Neuronal stem cell (in vitro differentiated cells): Measurements from ENCODE around the gene MRGPRF.
A peak's percentile ranks its signal among the peaks of the same experiment; 100 is the strongest.

ENCODE experiments used
- DNase-seq: peaks from one replicate; pipeline ENCODE4 v3.0.0-alpha.2; 2013; ENCODE audit warnings: low spot score
- H2AFZ ChIP-seq: one replicate; pipeline ENCODE4 v1.6.1; 2013; ENCODE audit warnings: mild to moderate bottlenecking, low read length, inconsistent platforms
- H2AK5ac ChIP-seq: 2 replicates; pipeline ENCODE4 v1.6.1; 2013; ENCODE audit warnings: low read depth, mild to moderate bottlenecking, inconsistent platforms, low read length, moderate library complexity, mixed read lengths
- H2BK120ac ChIP-seq: 2 replicates; pipeline ENCODE4 v1.6.1; 2013; ENCODE audit warnings: low read depth, mild to moderate bottlenecking, inconsistent platforms, low read length, moderate library complexity, mixed read lengths
- H2BK12ac ChIP-seq: one replicate; pipeline ENCODE4 v1.6.1; 2013; ENCODE audit warnings: low read length, inconsistent platforms
- H2BK15ac ChIP-seq: 2 replicates; pipeline ENCODE4 v1.6.1; 2013; ENCODE audit warnings: mild to moderate bottlenecking, low read length, inconsistent platforms, mixed read lengths
- H2BK5ac ChIP-seq: one replicate; pipeline ENCODE4 v1.6.1; 2013; ENCODE audit warnings: inconsistent platforms, mild to moderate bottlenecking, low read length, moderate library complexity
- H3K14ac ChIP-seq: one replicate; pipeline ENCODE4 v1.6.1; 2013; ENCODE audit warnings: low read length, inconsistent platforms
- H3K18ac ChIP-seq: 2 replicates; pipeline ENCODE4 v1.6.1; 2013; ENCODE audit warnings: low read length, inconsistent platforms
- H3K23ac ChIP-seq: 2 replicates; pipeline ENCODE4 v1.6.1; 2013; ENCODE audit warnings: low read depth, mild to moderate bottlenecking, mixed read lengths, low read length, inconsistent platforms; ENCODE audit not compliant: poor library complexity
- H3K27ac ChIP-seq: replicated peaks from 3 replicates; pipeline ENCODE4 v1.5.1; 2013; ENCODE audit warnings: low read length, inconsistent platforms
- H3K27me3 ChIP-seq, 3 experiments: 2 replicates each; pipeline ENCODE4 v1.6.1; 2013; ENCODE audit warnings: low read length in 3 of 3, mild to moderate bottlenecking in 2 of 3, inconsistent platforms in 1 of 3, low read depth in 1 of 3, mixed read lengths in 1 of 3, moderate library complexity in 1 of 3; ENCODE audit not compliant: control insufficient read depth in 3 of 3, insufficient read depth in 3 of 3
- H3K36me3 ChIP-seq, 2 donors: replicated peaks in 1 of 2; 2 replicates each; pipeline ENCODE4 v1.6.1; 2013; ENCODE audit warnings: low read length in 2 of 2; ENCODE audit not compliant: control insufficient read depth in 2 of 2, insufficient read depth in 2 of 2
- H3K4ac ChIP-seq: 2 replicates; pipeline ENCODE4 v1.6.1; 2013; ENCODE audit warnings: inconsistent platforms, mild to moderate bottlenecking, low read length, moderate library complexity
- H3K4me1 ChIP-seq, 2 donors: 1 replicate in 1 of 2; 2 replicates in 1 of 2; pipeline ENCODE4 v1.6.1; 2013; ENCODE audit warnings: low read length in 2 of 2, low read depth in 1 of 2; ENCODE audit not compliant: control insufficient read depth in 2 of 2, insufficient read depth in 1 of 2
- H3K4me2 ChIP-seq: one replicate; pipeline ENCODE4 v1.6.1; 2013; ENCODE audit warnings: mild to moderate bottlenecking, low read length, inconsistent platforms; ENCODE audit not compliant: insufficient read depth, poor library complexity, severe bottlenecking
- H3K4me3 ChIP-seq, 2 donors: 2 replicates each; pipeline ENCODE4 v1.5.1; 2013; ENCODE audit warnings: low read length in 2 of 2, mild to moderate bottlenecking in 2 of 2, inconsistent platforms in 1 of 2, moderate library complexity in 1 of 2
- H3K79me1 ChIP-seq: one replicate; pipeline ENCODE4 v1.6.1; 2013; ENCODE audit warnings: low read depth, mild to moderate bottlenecking, inconsistent platforms, low read length, moderate library complexity
- H3K9ac ChIP-seq: one replicate; pipeline ENCODE4 v1.6.1; 2013; ENCODE audit warnings: mild to moderate bottlenecking, low read depth, low read length, inconsistent platforms; ENCODE audit not compliant: poor library complexity
- H3K9me3 ChIP-seq, 2 donors: replicated peaks in 1 of 2; 2 replicates each; pipeline versions ENCODE3 to v1.6.1; 2013; ENCODE audit warnings: low read length in 2 of 2, mild to moderate bottlenecking in 2 of 2, inconsistent platforms in 1 of 2, low read depth in 1 of 2, mixed read lengths in 1 of 2, moderate library complexity in 1 of 2; ENCODE audit not compliant: control insufficient read depth in 2 of 2, insufficient read depth in 1 of 2
- H4K8ac ChIP-seq: one replicate; pipeline ENCODE4 v1.6.1; 2013; ENCODE audit warnings: low read depth, mild to moderate bottlenecking, inconsistent platforms, low read length, moderate library complexity
- H4K91ac ChIP-seq: one replicate; pipeline ENCODE4 v1.6.1; 2013; ENCODE audit warnings: low read length, low read depth, mild to moderate bottlenecking, inconsistent platforms; ENCODE audit not compliant: poor library complexity
- WGBS, 2 donors: extraction: QIAGEN DNeasy Blood & Tissue Kit; methylation state at CpG; one replicate each; pipeline ENCODE4 v1.1.7; 2013; ENCODE audit warnings: missing lambda C conversion rate in 2 of 2, mixed read lengths in 1 of 2; ENCODE audit not compliant: insufficient read length in 2 of 2, insufficient replicate concordance in 1 of 2; ENCODE audit errors: extremely low coverage in 2 of 2; 5-methylcytosine and 5-hydroxymethylcytosine counted together

MRGPRF gene

DNA sequence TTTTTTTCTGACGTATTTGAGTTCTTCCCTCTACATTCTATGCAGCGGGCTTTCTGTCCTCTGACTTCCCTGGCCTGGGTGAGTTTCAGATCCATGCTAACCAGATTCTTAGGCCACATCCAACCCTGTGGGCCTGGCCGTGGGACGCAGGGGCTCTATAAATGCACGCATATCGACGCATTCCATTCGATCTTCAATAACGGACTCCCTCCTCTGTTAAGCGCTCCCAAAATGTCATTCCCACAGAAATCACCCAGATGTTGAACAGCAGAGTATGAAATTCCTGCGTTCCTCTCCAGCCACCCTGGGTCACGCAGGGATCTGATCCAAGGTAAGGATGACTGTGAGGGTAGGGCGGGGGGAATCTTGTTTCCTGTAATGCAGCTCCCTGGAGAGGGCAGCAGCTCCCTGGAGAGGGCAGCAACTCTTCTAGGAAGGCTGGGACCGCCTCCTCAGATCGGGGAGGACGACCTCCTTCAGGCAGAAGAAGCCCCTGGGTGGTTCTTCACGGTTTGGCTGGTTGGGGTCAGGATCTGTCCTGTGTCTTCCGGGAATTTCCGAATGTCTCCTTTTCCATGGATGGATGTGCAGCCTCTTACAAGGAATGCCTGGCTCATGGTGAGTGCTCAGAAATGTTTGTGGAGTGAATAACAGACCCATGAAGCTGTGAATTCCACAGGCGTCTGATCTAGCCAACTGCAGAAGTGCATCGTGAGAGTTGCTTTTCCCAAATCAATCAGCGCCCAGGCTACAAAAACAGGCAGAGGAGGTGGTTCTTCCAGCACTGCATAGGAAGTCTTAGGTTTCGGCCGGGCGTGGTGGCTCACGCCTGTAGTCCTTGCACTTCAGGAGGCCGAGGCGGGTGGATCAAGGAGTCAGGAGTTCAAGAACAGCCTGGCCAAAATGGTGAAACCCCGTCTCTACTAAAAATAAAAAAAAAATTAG lies 44.5 kb downstream of the MRGPRF start:
- no peak overlapping the region for H4K91ac ChIP-seq
- WGBS, 2 donors: no CpG with 5 or more reads among the region's 29 CpGs
- peaks cover 0 to 5% of the 10 kb centered on the region in 2 donors for H3K9me3 ChIP-seq
- no peak overlapping the region for H2BK15ac ChIP-seq
- no peak overlapping the region for H3K4me3 ChIP-seq
- H3K79me1 ChIP-seq: no peaks in the 10 kb centered on the region
- H2BK12ac ChIP-seq: no peak overlapping the region
- H3K14ac ChIP-seq: no peak overlapping the region
- no peak overlapping the region for H4K8ac ChIP-seq
- H3K23ac ChIP-seq: no peak overlapping the region
- no peak overlapping the region for H3K18ac ChIP-seq
- no peak overlapping the region for H3K4me2 ChIP-seq
- no peak for DNase-seq
- H3K9ac ChIP-seq: no peak overlapping the region
- no peaks in the 10 kb centered on the region for H3K4me1 ChIP-seq
- H3K27ac ChIP-seq: no peak overlapping the region
- no peaks in the 10 kb centered on the region for H3K36me3 ChIP-seq
- peak overlapping the region; percentile 55 for H2BK120ac ChIP-seq
- peaks cover 0 to 17% (median 0%) of the 10 kb centered on the region in 3 experiments for H3K27me3 ChIP-seq
- no peak overlapping the region for H2BK5ac ChIP-seq
- H2AK5ac ChIP-seq: no peak overlapping the region
- no peak overlapping the region for H2AFZ ChIP-seq
- no peak overlapping the region for H3K4ac ChIP-seq

- H2AFZ ChIP-seq: no peak overlapping the region
- H3K27ac ChIP-seq: no peak overlapping the region
- H4K8ac ChIP-seq: no peak overlapping the region
- no peak overlapping the region for H3K23ac ChIP-seq
- no peak overlapping the region for H3K4ac ChIP-seq
- H3K9me3 ChIP-seq: peaks cover 0 to 12% of the 10 kb centered on the region in 2 donors
- no peaks in the 10 kb centered on the region for H3K4me1 ChIP-seq
- no peak overlapping the region for H2BK15ac ChIP-seq
- no peak overlapping the region for H3K9ac ChIP-seq
- H3K4me2 ChIP-seq: no peak overlapping the region
- H4K91ac ChIP-seq: no peak overlapping the region
- peaks cover 0 to 14% (median 0%) of the 10 kb centered on the region in 3 experiments for H3K27me3 ChIP-seq
- H2AK5ac ChIP-seq: no peak overlapping the region
- H2BK5ac ChIP-seq: no peak overlapping the region
- no peak overlapping the region for H3K18ac ChIP-seq
- H2BK12ac ChIP-seq: no peak overlapping the region
- no peak overlapping the region for H3K4me3 ChIP-seq
- no peak overlapping the region for H2BK120ac ChIP-seq
- no peaks in the 10 kb centered on the region for H3K36me3 ChIP-seq
- H3K14ac ChIP-seq: no peak overlapping the region
- no peak for DNase-seq
- no peaks in the 10 kb centered on the region for H3K79me1 ChIP-seq
- no CpG with 5 or more reads among the region's 9 CpGs for WGBS, 2 donors
These were observed 45.9 kb downstream of the MRGPRF start for GRCh38 chr11:68966894-68967780.

DNA sequence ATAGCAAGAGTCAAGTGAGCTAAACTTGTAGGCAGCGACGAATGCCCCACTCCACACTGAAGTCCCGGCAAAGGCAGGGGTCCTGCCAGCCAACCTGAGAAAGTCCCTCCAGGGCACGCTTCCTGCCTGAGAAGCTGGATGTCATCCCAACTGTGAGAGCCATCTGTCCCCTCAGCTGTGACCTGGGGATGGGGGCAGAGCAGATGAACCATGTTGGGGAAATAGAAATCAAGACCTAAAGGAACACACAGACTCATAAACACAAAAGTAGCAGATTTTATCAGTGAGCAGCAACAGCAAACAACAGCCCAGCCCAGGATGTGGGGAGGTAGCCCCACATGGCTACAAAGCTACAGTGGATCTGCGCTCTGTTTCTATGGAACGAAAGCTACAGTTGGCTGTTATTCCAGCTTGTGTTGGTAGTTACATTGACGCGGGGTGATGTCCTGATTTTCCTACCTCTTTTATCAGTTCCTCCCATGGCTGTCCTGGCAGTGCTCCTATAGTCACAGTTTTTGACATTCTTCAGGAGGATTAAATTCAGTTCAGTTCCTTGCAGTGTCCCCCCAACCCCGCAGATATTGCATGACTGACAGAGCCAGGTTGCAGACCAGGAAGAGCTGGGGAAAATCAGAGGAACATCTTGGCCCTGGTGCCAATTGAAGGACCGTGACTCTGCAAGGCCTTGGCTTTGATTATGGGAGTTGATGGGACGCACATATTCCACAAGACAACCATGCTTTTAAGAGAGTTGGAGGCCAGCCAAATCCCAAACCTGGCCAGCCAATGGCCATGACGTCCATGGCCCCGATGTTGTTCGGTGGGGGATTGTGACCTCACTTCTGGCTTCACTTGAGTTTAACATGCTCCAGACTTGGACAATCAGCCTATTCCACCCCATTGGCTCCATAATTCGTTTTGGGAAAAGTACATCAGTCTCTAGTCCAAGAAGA lies 46.9 kb downstream of the MRGPRF start:
- Histone ChIP-seq H3K4ac (no peak overlapping the region), H3K4me2 (no peak overlapping the region), H2BK120ac (no peak overlapping the region), H2AFZ (no peak overlapping the region), H3K27ac (no peak overlapping the region), H3K79me1 (no peaks in the 10 kb centered on the region), H4K91ac (no peak overlapping the region), H2BK5ac (no peak overlapping the region), H2BK15ac (no peak overlapping the region), H3K36me3 (no peaks in the 10 kb centered on the region), H3K4me1 (no peaks in the 10 kb centered on the region), H3K4me3 (no peak overlapping the region), H3K14ac (no peak overlapping the region), H3K9me3 (peaks cover 0 to 12% of the 10 kb centered on the region in 2 donors), H3K27me3 (peaks cover 0 to 14% (median 0%) of the 10 kb centered on the region in 3 experiments), H4K8ac (no peak overlapping the region), H3K9ac (peak overlapping the region; percentile 12), H3K18ac (no peak overlapping the region), H3K23ac (no peak overlapping the region), H2AK5ac (no peak overlapping the region), H2BK12ac (no peak overlapping the region)
- whole genome bisulfite sequencing, 2 donors: no CpG with 5 or more reads among the region's 15 CpGs
- DNase-seq: no peak
